GM19372 (cell line): ENCODE results near the gene B4GALT5.
A peak's percentile ranks its signal among the peaks of the same experiment; 100 is the strongest.

Source experiments
- ATAC-seq: cut with Tn5 transposase; IDR thresholded peaks from one replicate; pipeline ENCODE4 v1.9.1; 2021; ENCODE audit warnings: mild to moderate bottlenecking, low read depth, moderate library complexity; ENCODE audit not compliant: unreplicated experiment

Gene B4GALT5

DNA sequence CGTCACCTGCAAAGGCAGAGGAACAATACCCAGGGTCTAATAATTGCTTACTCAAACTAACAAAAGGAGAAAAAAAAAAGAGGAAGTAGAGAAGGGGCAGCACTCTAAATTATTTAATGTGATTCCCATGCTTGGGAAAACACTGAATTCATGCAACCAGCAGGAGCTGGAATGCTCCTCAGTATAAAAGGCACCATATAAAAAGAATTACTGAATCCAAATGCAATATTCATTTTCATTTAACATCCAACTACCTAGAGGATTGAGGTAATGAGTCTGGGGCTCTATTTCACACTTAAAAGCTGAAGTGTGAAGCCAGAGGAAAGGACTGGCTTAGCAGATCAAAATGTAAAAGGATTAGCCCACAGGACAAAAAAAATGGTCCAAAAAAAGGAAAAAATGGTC, 8.7 kb downstream of the B4GALT5 start:
- ATAC-seq: no peak

GRCh38 chr20:49701916-49702315, 11.8 kb downstream of the B4GALT5 start:
- no peak for ATAC-seq

DNA sequence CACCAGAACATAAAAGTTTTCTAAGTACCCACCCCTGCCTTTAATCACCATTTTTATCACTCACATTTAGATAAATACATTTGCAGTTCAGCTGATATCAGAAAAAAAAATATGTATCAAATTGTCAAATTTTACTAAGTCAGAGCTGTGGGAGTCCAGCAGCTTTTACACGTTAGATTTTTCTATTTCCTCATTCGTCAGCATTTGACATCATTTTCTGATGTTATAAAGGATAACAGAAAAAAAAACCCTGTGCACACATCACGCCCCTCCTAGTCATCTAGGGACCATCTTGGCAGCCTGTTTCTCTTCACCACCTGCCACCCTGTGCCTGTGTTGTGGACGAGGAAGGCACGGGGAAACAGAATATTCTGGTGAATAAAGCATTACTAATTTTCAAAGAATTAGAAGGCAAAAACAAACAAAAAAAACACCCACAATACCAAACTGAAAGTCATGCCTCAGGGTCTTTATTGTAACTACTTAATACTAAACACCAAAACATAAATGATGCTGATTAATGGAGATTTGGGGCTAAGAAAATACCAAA, 12.4 kb downstream of the B4GALT5 start:
- ATAC-seq: no peak

DNA sequence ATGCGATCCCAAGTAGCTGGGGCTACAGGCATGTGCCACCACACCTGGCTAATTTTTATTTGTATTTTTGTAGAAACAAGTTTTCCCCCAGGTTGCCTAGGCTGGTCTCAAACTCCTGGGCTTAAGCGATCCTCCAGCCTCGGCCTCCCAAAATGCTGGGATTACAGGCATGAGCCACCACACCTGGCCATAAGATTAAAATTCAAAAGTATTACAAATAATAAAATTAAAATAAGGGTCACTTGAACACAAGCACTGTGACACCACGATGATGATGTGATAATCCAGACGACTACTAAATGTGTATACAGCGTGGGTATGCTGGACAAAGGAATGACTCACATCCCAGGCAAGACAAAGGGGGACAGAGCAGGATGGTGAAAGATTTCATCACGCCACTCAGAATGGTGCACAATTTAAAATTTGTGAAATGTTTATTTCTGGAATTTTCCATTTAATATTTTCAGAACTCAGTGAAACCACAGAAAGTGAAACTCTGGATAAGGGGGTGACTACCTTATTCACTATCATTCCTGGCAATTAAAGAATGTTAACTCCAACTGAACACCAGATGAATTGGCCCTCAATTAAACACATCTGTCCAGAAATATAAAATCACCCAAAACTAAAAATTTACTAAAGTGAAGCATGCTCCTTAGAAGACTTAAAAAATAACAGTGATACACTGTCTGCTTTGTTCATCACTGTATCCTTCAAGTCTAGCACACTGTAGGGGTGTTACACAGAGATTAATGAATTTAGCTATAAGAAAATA, 13.1 kb downstream of the B4GALT5 start:
- no peak for ATAC-seq

- peak; percentile 65 for ATAC-seq
Observed at GRCh38 chr20:49699200-49699992, 14.3 kb downstream of the B4GALT5 start.

DNA sequence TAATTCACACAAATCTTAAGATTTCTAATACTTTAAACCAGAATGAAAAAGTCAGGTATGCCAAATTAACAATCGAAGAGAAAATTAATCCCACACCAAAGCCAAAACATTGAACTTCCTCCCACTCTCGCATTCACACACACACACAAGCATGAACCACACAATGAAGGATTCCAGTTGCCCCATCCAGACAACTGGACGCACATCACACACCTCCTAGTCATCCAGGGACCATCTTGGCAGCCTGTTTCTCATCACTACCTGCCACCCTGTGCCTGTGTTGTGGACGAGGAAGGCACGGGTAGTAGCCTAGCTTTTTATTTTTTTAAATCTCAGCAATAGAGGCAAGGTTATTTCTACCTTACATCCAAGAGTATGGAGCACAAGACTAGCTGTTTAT, 15.2 kb downstream of the B4GALT5 start:
- ATAC-seq: no peak

- no peak for ATAC-seq
Observed at GRCh38 chr20:49697071-49697470, 16.6 kb downstream of the B4GALT5 start.

GRCh38 chr20:49696594-49696993, 17.1 kb downstream of the B4GALT5 start:
- no peak for ATAC-seq

GRCh38 chr20:49695830-49696229, 17.8 kb downstream of the B4GALT5 start:
- ATAC-seq: no peak

DNA sequence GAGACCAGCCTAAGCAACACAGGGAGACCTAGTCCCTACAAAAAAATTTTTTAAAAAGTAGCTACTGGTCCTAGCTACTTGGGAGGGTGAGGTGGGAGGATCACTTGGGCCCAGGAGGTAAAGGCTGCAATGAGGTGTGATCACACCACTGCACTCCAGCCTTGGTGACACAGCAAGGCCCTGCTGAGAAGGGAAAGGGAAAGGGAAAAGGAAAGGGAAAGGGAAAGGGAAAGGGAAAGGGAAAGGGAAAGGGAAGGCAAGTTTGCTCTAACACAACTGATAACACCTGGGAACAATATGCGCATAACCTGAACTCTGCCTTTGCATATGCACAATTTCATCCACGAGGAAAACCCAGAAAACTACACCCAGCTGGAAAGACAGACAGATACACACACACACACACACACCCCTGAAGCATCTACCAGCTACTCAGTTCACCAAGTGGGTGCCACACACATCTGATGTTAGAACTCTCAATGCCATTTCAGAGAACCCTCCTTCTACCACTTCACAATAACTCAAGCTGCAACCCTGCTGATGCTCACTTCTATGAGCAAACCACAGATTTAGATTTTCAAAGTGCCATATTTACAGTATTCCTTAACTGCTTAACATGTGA, 19.1 kb downstream of the B4GALT5 start:
- no peak for ATAC-seq

- no peak for ATAC-seq
Observed at GRCh38 chr20:49693435-49694171, 20.1 kb downstream of the B4GALT5 start.

DNA sequence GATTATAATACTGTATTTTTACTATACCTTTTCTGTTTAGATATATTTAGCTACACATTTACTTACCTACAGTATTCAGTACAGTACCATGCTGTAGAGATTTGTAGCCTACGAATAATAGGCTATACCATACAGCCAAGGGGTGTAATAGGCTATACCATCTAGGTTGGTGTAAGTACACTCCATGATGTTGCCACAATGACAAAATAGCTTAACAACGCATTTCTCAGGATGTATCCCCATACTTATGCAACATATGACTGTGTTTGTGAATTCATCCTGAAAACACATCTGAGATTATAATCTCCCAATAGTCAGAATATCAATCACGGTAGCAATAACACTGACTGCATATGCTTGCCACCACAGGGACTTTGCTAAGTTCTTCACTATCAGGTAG, 20.7 kb downstream of the B4GALT5 start:
- no peak for ATAC-seq

GRCh38 chr20:49691818-49692568, 21.7 kb downstream of the B4GALT5 start:
- ATAC-seq: no peak

GRCh38 chr20:49690899-49691620, 22.6 kb downstream of the B4GALT5 start:
- no peak for ATAC-seq

DNA sequence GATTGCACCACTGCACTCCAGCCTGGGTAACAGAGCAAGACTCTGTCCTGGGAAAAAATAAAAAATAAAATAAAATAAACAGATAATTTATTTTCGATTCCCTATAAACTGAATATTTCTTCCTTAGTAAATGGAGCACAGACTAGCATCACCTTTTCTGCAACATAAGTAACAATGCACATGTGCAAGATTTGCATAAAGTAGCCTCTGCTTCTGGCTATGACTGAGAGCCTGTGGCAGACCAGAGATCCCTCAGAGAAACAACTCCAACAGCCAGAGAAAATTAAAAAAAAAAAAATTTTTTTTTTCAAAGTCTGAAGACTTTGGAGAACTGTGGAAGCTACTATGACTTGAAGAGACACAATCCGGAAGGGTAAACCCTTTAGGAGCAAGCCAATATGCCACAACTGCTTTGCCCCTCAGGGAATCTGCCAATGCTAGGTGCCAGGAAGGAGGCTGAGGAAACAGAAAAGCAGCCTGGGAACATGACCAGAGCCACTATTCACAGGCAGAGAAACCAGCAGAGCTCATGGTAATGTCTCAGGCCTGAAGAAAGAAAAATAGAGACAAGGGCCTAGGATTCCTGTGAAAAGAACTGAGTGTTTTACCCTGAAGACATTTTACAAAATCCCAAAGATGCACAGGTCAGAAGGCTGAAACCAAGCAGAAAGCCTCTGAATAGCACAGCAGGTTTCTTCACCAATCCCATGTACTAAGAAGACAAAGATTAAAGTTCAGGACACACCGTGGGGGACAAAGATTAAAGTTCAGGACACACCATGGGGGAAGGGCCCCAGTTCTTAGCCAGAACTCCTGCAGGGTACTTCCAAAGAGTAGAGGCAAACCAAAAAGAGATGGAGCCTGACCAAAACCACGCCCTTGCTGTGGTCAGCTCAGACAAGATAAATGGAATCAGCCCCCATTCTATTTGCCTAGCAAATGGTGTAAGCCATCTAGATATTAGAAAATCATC, 25.8 kb downstream of the B4GALT5 start:
- ATAC-seq: no peak

DNA sequence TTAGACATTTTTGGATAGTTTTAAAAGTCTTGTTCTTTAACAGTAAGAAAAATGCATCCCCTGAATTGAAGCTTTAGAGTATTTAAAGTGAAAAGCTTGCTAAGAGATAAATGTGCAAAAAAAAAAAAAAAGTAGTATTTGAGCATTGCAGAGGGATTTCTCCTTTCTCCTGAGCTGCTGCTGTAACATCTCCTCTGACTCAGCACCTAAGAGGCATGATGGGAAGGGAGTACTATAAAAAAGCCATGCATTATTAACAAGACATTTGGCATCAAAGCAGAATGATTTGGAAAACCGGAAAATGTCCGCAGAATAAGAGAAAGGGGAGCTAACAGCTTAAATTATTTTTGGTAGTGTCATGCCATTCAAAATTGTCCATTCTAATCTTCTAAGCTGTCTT, 27.9 kb downstream of the B4GALT5 start:
- no peak for ATAC-seq

- no peak for ATAC-seq
Observed at GRCh38 chr20:49685161-49685601, 28.5 kb downstream of the B4GALT5 start.
